Body of pancreas (tissue), 4 donors: Measurements from ENCODE around the gene MPDU1.

Source experiments
- CTCF ChIP-seq, 7 experiments: fragments of 450-650 bp in 4 of 7; fragments of 200-600 bp in 3 of 7; sonication (generic) in 3 of 7; IDR thresholded peaks; one replicate each; pipeline ENCODE4 v1.5.1; 2016 to 2019; ENCODE audit warnings: antibody characterized with exemption in 7 of 7
- POLR2A ChIP-seq, 3 donors: fragments of 450-650 bp; IDR thresholded peaks; one replicate each; pipeline ENCODE4 v1.6.1; 2016; ENCODE audit warnings: antibody characterized with exemption in 3 of 3, mild to moderate bottlenecking in 2 of 3

- TF ChIP-seq CTCF (IDR thresholded peaks at IDR 0.05) (no peak), POLR2A (IDR thresholded peaks at IDR 0.05) (no peak)
Measured at GRCh38 chr17:7573324-7574080, 10.2 kb upstream of the MPDU1 start.
